Activated CD4-positive, alpha-beta memory T cell treated with anti-CD3 and anti-CD28 coated beads, Interleukin-2, amount 10 ng/mL, durations not matched to agents 7 days and 5 days (primary cell): ENCODE results near the gene ACSM6. TPM values are rescaled to one million over a fixed set of nuclear protein-coding genes. Genes with fewer than 3 reads are reported as not detected.

Experiments
- CTCF ChIA-PET: fragments of 350-600 bp; sonication (Branson Sonifier 250); formaldehyde crosslinking; loops from one replicate; lab custom pipeline; 2021; ENCODE audit warnings: antibody characterized with exemption, inconsistent platforms; lab: Charles Lee
- POLR2A ChIA-PET: fragments of 350-600 bp; sonication (Branson Sonifier 250); formaldehyde crosslinking; loops from one replicate; lab custom pipeline; 2021; ENCODE audit warnings: antibody characterized with exemption; lab: Charles Lee
- DNase-seq: peaks from one replicate; pipeline ENCODE4 v3.0.0-alpha.2; 2020
- H3K27ac Mint-ChIP-seq: one replicate; pipeline ENCODE4 v1.8.0; 2021; ENCODE audit warnings: mild to moderate bottlenecking, mixed read lengths
- H3K27me3 Mint-ChIP-seq: one replicate; pipeline ENCODE4 v1.8.0; 2021; ENCODE audit warnings: mixed read lengths
- H3K36me3 Mint-ChIP-seq: one replicate; pipeline ENCODE4 v1.8.0; 2021; ENCODE audit warnings: low read depth, mixed read lengths
- H3K4me1 Mint-ChIP-seq: one replicate; pipeline ENCODE4 v1.8.0; 2021; ENCODE audit warnings: mixed read lengths
- H3K4me3 Mint-ChIP-seq: one replicate; pipeline ENCODE4 v1.8.0; 2021; ENCODE audit warnings: mild to moderate bottlenecking, mixed read lengths
- H3K9me3 Mint-ChIP-seq: one replicate; pipeline ENCODE4 v1.8.0; 2021; ENCODE audit warnings: mixed read lengths
- total RNA-seq, 2 experiments: library from RNA; stranded (reverse); gene quantifications; one replicate each; pipeline ENCODE4 v1.2.3, GENCODE V29; 2021

The ACSM6 gene, protein sequence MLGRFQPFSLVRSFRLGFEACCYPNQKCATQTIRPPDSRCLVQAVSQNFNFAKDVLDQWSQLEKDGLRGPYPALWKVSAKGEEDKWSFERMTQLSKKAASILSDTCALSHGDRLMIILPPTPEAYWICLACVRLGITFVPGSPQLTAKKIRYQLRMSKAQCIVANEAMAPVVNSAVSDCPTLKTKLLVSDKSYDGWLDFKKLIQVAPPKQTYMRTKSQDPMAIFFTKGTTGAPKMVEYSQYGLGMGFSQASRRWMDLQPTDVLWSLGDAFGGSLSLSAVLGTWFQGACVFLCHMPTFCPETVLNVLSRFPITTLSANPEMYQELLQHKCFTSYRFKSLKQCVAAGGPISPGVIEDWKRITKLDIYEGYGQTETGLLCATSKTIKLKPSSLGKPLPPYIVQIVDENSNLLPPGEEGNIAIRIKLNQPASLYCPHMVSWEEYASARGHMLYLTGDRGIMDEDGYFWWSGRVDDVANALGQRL
- total RNA-seq: not detected

DNA sequence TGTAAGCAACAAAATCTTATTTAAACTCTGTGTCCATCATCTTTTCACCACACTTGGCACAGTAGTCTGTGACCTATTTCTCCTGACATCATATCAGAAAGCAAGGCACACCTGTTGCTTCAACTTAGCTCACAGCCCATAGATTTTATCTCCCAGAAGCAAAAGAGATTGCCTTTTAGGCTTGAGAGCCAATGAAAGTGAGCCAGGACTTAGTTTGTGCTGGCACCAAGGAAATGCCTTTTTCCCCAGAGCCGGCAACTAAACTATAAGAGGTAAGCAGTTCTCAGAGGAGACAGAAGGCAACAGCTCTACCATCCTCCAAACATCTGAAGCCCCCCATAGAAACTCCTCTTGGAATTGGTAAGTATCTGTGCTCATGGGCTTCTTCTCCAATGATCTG, at the start of gene ACSM6:
TSS of gene ACSM6 (plus strand) at position 295 of the 400 bp plus-strand sequence. CDS start 248 bp downstream, outside the sequence.
- CTCF ChIA-PET: no interaction called here
- Mint-ChIP-seq H3K4me3 (no peak within 1 kb of the TSS), H3K36me3 (no peaks in the 10 kb centered on the region), H3K27me3 (peaks cover 9% of the 10 kb centered on the region), H3K27ac (no peak within 1 kb of the TSS), H3K4me1 (no peaks in the 10 kb centered on the region), H3K9me3 (no peaks in the 10 kb centered on the region)
- POLR2A ChIA-PET: no interaction called here
- DNase-seq: no peak

- Mint-ChIP-seq H3K36me3 (no peaks in the 10 kb centered on the region), H3K27me3 (no peaks in the 10 kb centered on the region), H3K27ac (no peak overlapping the region), H3K4me1 (no peaks in the 10 kb centered on the region), H3K9me3 (no peaks in the 10 kb centered on the region), H3K4me3 (no peak overlapping the region)
- ChIA-PET CTCF (no interaction called here), POLR2A (no interaction called here)
- no peak for DNase-seq
Measured at GRCh38 chr10:95168694-95169093, 25.3 kb upstream of the ACSM6 start.

DNA sequence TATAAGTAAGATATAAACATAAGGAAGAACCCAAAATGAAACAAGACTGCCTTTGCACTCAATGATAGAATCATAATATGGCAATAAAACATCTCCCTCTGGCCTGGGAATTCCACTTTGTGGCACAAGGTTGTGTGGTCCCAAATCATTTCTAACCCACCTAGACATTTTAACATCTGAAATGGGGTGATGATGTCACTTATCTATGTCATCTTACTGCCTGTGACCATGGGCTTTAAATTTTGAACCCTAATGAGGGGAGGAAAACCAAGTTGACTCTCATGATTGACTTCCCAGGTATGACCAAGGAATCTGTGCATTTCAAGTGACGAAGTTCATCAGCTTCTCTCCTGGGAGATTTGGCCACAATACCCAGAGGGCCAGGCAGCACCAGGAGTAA, 24.5 kb upstream of the ACSM6 start:
- no peak for DNase-seq
- Mint-ChIP-seq H3K4me1 (no peaks in the 10 kb centered on the region), H3K9me3 (no peaks in the 10 kb centered on the region), H3K27me3 (no peaks in the 10 kb centered on the region), H3K4me3 (no peak overlapping the region), H3K36me3 (no peaks in the 10 kb centered on the region), H3K27ac (no peak overlapping the region)
- POLR2A ChIA-PET: no interaction called here
- CTCF ChIA-PET: no interaction called here

- no peak for DNase-seq
- no peaks in the 10 kb centered on the region for H3K9me3 Mint-ChIP-seq
- no peaks in the 10 kb centered on the region for H3K27me3 Mint-ChIP-seq
- H3K36me3 Mint-ChIP-seq: no peaks in the 10 kb centered on the region
- ChIA-PET CTCF (no interaction called here), POLR2A (no interaction called here)
- no peak overlapping the region for H3K27ac Mint-ChIP-seq
- no peak overlapping the region for H3K4me3 Mint-ChIP-seq
- H3K4me1 Mint-ChIP-seq: no peaks in the 10 kb centered on the region
Measured at GRCh38 chr10:95170790-95171189, 23.2 kb upstream of the ACSM6 start.

DNA sequence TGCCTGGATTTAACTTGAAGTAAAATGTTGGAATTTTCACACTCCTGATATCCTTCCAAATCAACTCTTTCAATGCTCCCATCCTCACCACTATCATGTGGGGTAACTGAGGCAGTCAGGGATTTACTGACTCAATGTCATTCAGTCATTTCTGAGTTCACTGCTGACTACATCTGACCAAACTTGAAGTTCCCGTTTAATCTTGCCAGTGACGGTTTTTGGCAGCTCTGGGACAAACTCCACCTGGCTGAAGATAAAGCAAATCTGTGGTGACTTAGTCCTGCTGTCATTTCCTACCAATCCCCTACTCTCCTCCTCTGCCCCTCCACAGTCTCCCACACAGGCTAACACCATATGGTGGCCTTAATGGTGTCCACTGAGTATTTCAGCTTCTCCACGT, 22.7 kb upstream of the ACSM6 start:
- Mint-ChIP-seq H3K4me1 (no peaks in the 10 kb centered on the region), H3K36me3 (no peaks in the 10 kb centered on the region), H3K27ac (no peak overlapping the region), H3K27me3 (no peaks in the 10 kb centered on the region), H3K9me3 (no peaks in the 10 kb centered on the region), H3K4me3 (no peak overlapping the region)
- no peak for DNase-seq
- CTCF ChIA-PET: no interaction called here
- POLR2A ChIA-PET: no interaction called here

- ChIA-PET CTCF (no interaction called here), POLR2A (no interaction called here)
- Mint-ChIP-seq H3K9me3 (no peaks in the 10 kb centered on the region), H3K4me1 (no peaks in the 10 kb centered on the region), H3K36me3 (no peaks in the 10 kb centered on the region), H3K27ac (no peak overlapping the region), H3K4me3 (no peak overlapping the region), H3K27me3 (peaks cover 2% of the 10 kb centered on the region)
- DNase-seq: no peak
Measured at GRCh38 chr10:95172851-95173250, 21.2 kb upstream of the ACSM6 start.

DNA sequence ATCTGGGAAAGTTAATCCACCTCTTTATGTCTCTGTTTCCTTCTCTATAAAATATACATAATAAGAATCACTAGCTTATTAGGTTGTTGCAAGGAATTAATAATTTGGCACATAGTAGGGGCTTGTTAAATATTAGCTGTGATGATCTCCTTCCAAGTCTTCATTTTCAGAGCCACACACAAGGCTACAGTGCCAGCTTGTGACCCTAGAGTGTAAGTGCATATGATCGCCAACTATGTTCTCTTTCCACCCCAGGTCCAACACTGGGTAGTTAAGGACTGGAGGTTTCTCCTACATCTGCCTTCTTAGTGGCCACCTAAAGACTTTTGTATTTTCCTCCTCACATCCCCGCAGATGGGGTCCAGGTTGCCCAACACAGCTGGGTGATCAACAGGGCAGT, 17.9 kb upstream of the ACSM6 start:
- H3K9me3 Mint-ChIP-seq: no peaks in the 10 kb centered on the region
- ChIA-PET CTCF (no interaction called here), POLR2A (interaction anchor here (0.6 kb wide), 1 partner anchor 35 kb away, joined by 3 read pairs; no protein-coding TSS in a partner anchor)
- no peak overlapping the region for H3K4me3 Mint-ChIP-seq
- DNase-seq: no peak
- H3K36me3 Mint-ChIP-seq: no peaks in the 10 kb centered on the region
- H3K27me3 Mint-ChIP-seq: peaks cover 9% of the 10 kb centered on the region
- H3K4me1 Mint-ChIP-seq: no peaks in the 10 kb centered on the region
- no peak overlapping the region for H3K27ac Mint-ChIP-seq

- Mint-ChIP-seq H3K9me3 (no peaks in the 10 kb centered on the region), H3K27me3 (peaks cover 18% of the 10 kb centered on the region), H3K36me3 (no peaks in the 10 kb centered on the region), H3K4me1 (no peaks in the 10 kb centered on the region), H3K4me3 (no peak overlapping the region), H3K27ac (no peak overlapping the region)
- ChIA-PET CTCF (no interaction called here), POLR2A (no interaction called here)
- no peak for DNase-seq
Measured at GRCh38 chr10:95177429-95177828, 16.6 kb upstream of the ACSM6 start.

DNA sequence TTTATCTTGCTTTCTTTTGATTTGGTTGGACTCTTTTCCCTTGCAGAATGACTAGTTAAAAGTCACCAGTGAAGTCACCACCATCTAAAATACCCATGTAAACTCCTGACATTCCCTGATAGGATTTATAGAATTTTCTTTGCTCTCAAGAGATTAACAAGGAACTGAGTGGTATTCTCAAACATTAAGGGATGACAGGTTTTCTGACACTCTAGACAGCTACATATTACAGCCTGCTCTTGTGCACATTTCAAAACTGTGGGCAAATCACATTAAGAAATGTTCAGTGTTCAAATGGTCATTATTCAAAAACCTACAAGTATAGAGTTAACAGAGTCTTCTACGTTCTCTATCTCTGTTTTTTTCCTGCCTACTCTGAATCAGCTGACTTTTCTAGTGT, 15.8 kb upstream of the ACSM6 start:
- CTCF ChIA-PET: interaction anchor here (2.0 kb wide), 1 partner anchor 65 kb away, joined by 6 read pairs; no protein-coding TSS in a partner anchor
- H3K9me3 Mint-ChIP-seq: no peaks in the 10 kb centered on the region
- POLR2A ChIA-PET: no interaction called here
- H3K36me3 Mint-ChIP-seq: no peaks in the 10 kb centered on the region
- H3K27me3 Mint-ChIP-seq: peaks cover 24% of the 10 kb centered on the region
- no peak overlapping the region for H3K27ac Mint-ChIP-seq
- H3K4me3 Mint-ChIP-seq: no peak overlapping the region
- peaks cover 2% of the 10 kb centered on the region for H3K4me1 Mint-ChIP-seq
- no peak for DNase-seq

DNA sequence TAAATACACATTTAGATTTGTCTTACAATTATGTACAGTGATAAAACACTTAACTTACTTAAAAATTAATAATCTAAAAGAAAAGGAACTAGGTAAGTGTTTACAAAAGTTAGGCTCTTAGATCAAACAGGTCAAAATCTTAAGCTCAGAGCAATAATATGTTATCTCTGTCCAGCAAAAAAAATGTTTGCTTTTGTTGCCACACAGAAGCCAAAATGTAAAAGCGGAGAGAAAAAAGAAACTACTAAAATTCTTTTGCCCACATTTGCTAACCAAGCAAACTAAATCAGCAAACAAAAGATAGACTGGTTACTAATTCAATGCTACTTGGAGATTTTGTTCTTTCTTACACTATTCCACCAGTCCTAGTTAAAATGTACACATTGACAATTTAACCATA, 15.2 kb upstream of the ACSM6 start:
- Mint-ChIP-seq H3K4me1 (peaks cover 2% of the 10 kb centered on the region), H3K9me3 (no peaks in the 10 kb centered on the region), H3K36me3 (no peaks in the 10 kb centered on the region), H3K4me3 (no peak overlapping the region), H3K27me3 (peaks cover 24% of the 10 kb centered on the region), H3K27ac (no peak overlapping the region)
- CTCF ChIA-PET: interaction anchor here (2.0 kb wide), 1 partner anchor 64 kb away, joined by 6 read pairs; no protein-coding TSS in a partner anchor
- no peak for DNase-seq
- POLR2A ChIA-PET: no interaction called here

- no peak overlapping the region for H3K4me3 Mint-ChIP-seq
- ChIA-PET POLR2A (no interaction called here), CTCF (interaction anchor here (1.3 to 1.4 kb wide), 3 partner anchors 9 to 193 kb away, joined by 3 to 5 read pairs (median 4); no protein-coding TSS in a partner anchor)
- DNase-seq: no peak
- no peaks in the 10 kb centered on the region for H3K36me3 Mint-ChIP-seq
- H3K4me1 Mint-ChIP-seq: peaks cover 9% of the 10 kb centered on the region
- H3K9me3 Mint-ChIP-seq: no peaks in the 10 kb centered on the region
- peaks cover 44% of the 10 kb centered on the region for H3K27me3 Mint-ChIP-seq
- no peak overlapping the region for H3K27ac Mint-ChIP-seq
Measured at GRCh38 chr10:95181726-95182125, 12.3 kb upstream of the ACSM6 start.

- CTCF ChIA-PET: interaction anchor here (0.9 to 2.5 kb wide), 7 partner anchors 22 to 182 kb away, joined by 4 to 20 read pairs (median 8); no protein-coding TSS in a partner anchor
- Mint-ChIP-seq H3K36me3 (no peaks in the 10 kb centered on the region), H3K9me3 (no peaks in the 10 kb centered on the region), H3K4me1 (peaks cover 9% of the 10 kb centered on the region), H3K27me3 (peaks cover 51% of the 10 kb centered on the region), H3K4me3 (peak overlapping the region; percentile 50), H3K27ac (no peak overlapping the region)
- POLR2A ChIA-PET: interaction anchor here (1.5 kb wide), 1 partner anchor 182 kb away, joined by 4 read pairs; no protein-coding TSS in a partner anchor
- DNase-seq: peak; percentile 78
Measured at GRCh38 chr10:95183271-95184230, 10.5 kb upstream of the ACSM6 start.

GRCh38 chr10:95187617-95188016, 6.4 kb upstream of the ACSM6 start:
- peaks cover 40% of the 10 kb centered on the region for H3K27me3 Mint-ChIP-seq
- CTCF ChIA-PET: no interaction called here
- DNase-seq: no peak
- H3K4me1 Mint-ChIP-seq: peaks cover 9% of the 10 kb centered on the region
- no peak overlapping the region for H3K4me3 Mint-ChIP-seq
- POLR2A ChIA-PET: no interaction called here
- no peak overlapping the region for H3K27ac Mint-ChIP-seq
- no peaks in the 10 kb centered on the region for H3K36me3 Mint-ChIP-seq
- no peaks in the 10 kb centered on the region for H3K9me3 Mint-ChIP-seq
